Liver (tissue), 9 donors: ENCODE data around the gene MORC4. TPM values are rescaled to one million over a fixed set of nuclear protein-coding genes. Genes with fewer than 3 reads are reported as not detected.

Source experiments
- DNase-seq: peaks from one replicate; pipeline ENCODE4 v3.0.0-alpha.2; 2017; ENCODE audit warnings: low spot score
- H3K27ac ChIP-seq, 2 donors: one replicate each; pipeline ENCODE4 v1.7.0; 2013; ENCODE audit warnings: inconsistent platforms in 2 of 2, low read length in 2 of 2, control low read depth in 1 of 2, low read depth in 1 of 2, mild to moderate bottlenecking in 1 of 2
- H3K27me3 ChIP-seq, 4 donors: one replicate each; pipeline versions ENCODE4 v1.6.1 to v1.7.0; 2013; ENCODE audit warnings: low read length in 3 of 4, inconsistent platforms in 1 of 4, mild to moderate bottlenecking in 1 of 4, moderate library complexity in 1 of 4; ENCODE audit not compliant: control insufficient read depth in 4 of 4, insufficient read depth in 4 of 4
- H3K36me3 ChIP-seq, 4 donors: one replicate each; pipeline versions ENCODE4 v1.6.1 to v1.7.0; 2013; ENCODE audit warnings: low read length in 3 of 4, mild to moderate bottlenecking in 3 of 4, low read depth in 1 of 4, moderate library complexity in 1 of 4; ENCODE audit not compliant: control insufficient read depth in 4 of 4, insufficient read depth in 3 of 4
- H3K4me1 ChIP-seq, 4 donors: one replicate each; pipeline versions ENCODE4 v1.6.1 to v1.7.0; 2013; ENCODE audit warnings: low read length in 3 of 4, mild to moderate bottlenecking in 3 of 4, moderate library complexity in 1 of 4; ENCODE audit not compliant: control insufficient read depth in 4 of 4, insufficient read depth in 4 of 4
- H3K4me3 ChIP-seq, 3 donors: one replicate each; pipeline versions ENCODE4 v1.6.1 to v1.7.0; 2013; ENCODE audit warnings: low read length in 3 of 3, control low read depth in 1 of 3, low read depth in 1 of 3, mild to moderate bottlenecking in 1 of 3
- H3K9ac ChIP-seq, 2 donors: one replicate each; pipeline ENCODE4 v1.7.0; 2013; ENCODE audit warnings: low read length in 2 of 2, mild to moderate bottlenecking in 2 of 2, moderate library complexity in 2 of 2, control low read depth in 1 of 2, low read depth in 1 of 2
- H3K9me3 ChIP-seq, 4 donors: one replicate each; pipeline versions ENCODE4 v1.6.1 to v1.7.0; 2013; ENCODE audit warnings: low read length in 3 of 4; ENCODE audit not compliant: control insufficient read depth in 4 of 4
- CTCF ChIP-seq: fragments of 150-350 bp; IDR thresholded peaks from 2 replicates; pipeline ENCODE4 v1.5.1; 2017; ENCODE audit warnings: improper control_type of control experiment, low read depth, low read length; ENCODE audit not compliant: missing input control
- EGR1 ChIP-seq, 2 donors: IDR thresholded peaks; 2 replicates each; pipeline ENCODE4 v1.6.1; 2016 to 2018; ENCODE audit warnings: antibody characterized with exemption in 2 of 2, low read depth in 2 of 2
- FOXA1 ChIP-seq: IDR thresholded peaks from 2 replicates; pipeline ENCODE4 v1.6.1; 2016; ENCODE audit warnings: antibody characterized with exemption
- FOXA2 ChIP-seq: IDR thresholded peaks from 2 replicates; pipeline ENCODE4 v1.6.1; 2016; ENCODE audit warnings: antibody characterized with exemption
- HNF4A ChIP-seq, 2 donors: conservative IDR thresholded peaks; 2 replicates each; pipeline ENCODE4 v1.6.1; 2016; ENCODE audit warnings: antibody characterized with exemption in 2 of 2, mild to moderate bottlenecking in 2 of 2
- HNF4G ChIP-seq: IDR thresholded peaks from 2 replicates; pipeline ENCODE4 v1.6.1; 2016; ENCODE audit warnings: antibody characterized with exemption
- JUND ChIP-seq, 2 donors: IDR thresholded peaks; 2 replicates each; pipeline ENCODE4 v1.6.1; 2016; ENCODE audit warnings: antibody characterized with exemption in 2 of 2
- MAX ChIP-seq: IDR thresholded peaks from 2 replicates; pipeline ENCODE4 v1.6.1; 2016; ENCODE audit warnings: antibody characterized with exemption
- NR2F2 ChIP-seq: IDR thresholded peaks from 2 replicates; pipeline ENCODE4 v1.6.1; 2016; ENCODE audit warnings: antibody characterized with exemption
- RAD21 ChIP-seq, 2 donors: IDR thresholded peaks; 2 replicates each; pipeline ENCODE4 v1.6.1; 2016; ENCODE audit warnings: antibody characterized with exemption in 2 of 2, mild to moderate bottlenecking in 2 of 2
- RXRA ChIP-seq, 2 donors: IDR thresholded peaks; 2 replicates each; pipeline ENCODE4 v1.6.1; 2017 to 2018; ENCODE audit warnings: antibody characterized with exemption in 2 of 2, mild to moderate bottlenecking in 1 of 2
- SP1 ChIP-seq: IDR thresholded peaks from 2 replicates; pipeline ENCODE4 v1.6.1; 2018; ENCODE audit warnings: antibody characterized with exemption, mild to moderate bottlenecking
- ZBTB33 ChIP-seq: IDR thresholded peaks from 2 replicates; pipeline ENCODE4 v1.6.1; 2016; ENCODE audit warnings: antibody characterized with exemption
- WGBS: extraction: QIAGEN DNeasy Blood & Tissue Kit; methylation state at CpG from one replicate; pipeline ENCODE4 v1.1.7; 2013; 5-methylcytosine and 5-hydroxymethylcytosine counted together
- polyA plus RNA-seq, 2 donors: library from polyadenylated mRNA; stranded (reverse) in 1 of 2; unstranded in 1 of 2; fragments of 200-250 nt in 1 of 2; fragments of >200 nt in 1 of 2; fragmentation: Nextera tagmentation in 1 of 2; extraction: Ambion mirVana in 1 of 2; gene quantifications; one replicate each; pipeline versions ENCODE4 v1.2.1 to v1.2.3, GENCODE V29; 2013 to 2015
- total RNA-seq, 2 donors: library from RNA; depleted of rRNA; stranded (reverse); fragments of >200 nt; gene quantifications; one replicate each; pipeline ENCODE4 v1.2.3, GENCODE V29; 2014
- TF ChIP-seq, protein P1 (sequence below): IDR thresholded peaks from 2 replicates; pipeline ENCODE4 v1.6.1; 2016; ENCODE audit warnings: antibody characterized with exemption
- donor health status: healthy.
- donor health status: healthy.
- donor health status: healthy.
- donor health status: healthy.
- donor health status: healthy.

Gene MORC4
- total and polyA plus RNA-seq, 4 donors: 5.8 to 11.0 (median 8.4) TPM

- Histone ChIP-seq H3K27ac (no peak overlapping the region), H3K9me3 (no peaks in the 10 kb centered on the region), H3K27me3 (no peaks in the 10 kb centered on the region), H3K4me3 (no peak overlapping the region), H3K36me3 (no peaks in the 10 kb centered on the region), H3K9ac (no peak overlapping the region), H3K4me1 (peaks cover 4 to 13% (median 8%) of the 10 kb centered on the region in 4 donors)
- WGBS: 95% methylated on average over 4 of the region's 4 CpGs
- DNase-seq: no peak
- TF ChIP-seq MAX: no peak
- TF ChIP-seq NR2F2: no peak
- no peak for TF ChIP-seq HNF4G
- TF ChIP-seq RAD21 (IDR thresholded peaks at IDR 0.05): no peak
- no peak for TF ChIP-seq RXRA (IDR thresholded peaks at IDR 0.05)
- TF ChIP-seq FOXA1: no peak
- no peak for TF ChIP-seq CTCF
- no peak for TF ChIP-seq EGR1 (IDR thresholded peaks at IDR 0.05; ENCODE audit: low read depth in 2 of 2)
- TF ChIP-seq, protein P1, sequence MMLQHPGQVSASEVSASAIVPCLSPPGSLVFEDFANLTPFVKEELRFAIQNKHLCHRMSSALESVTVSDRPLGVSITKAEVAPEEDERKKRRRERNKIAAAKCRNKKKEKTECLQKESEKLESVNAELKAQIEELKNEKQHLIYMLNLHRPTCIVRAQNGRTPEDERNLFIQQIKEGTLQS: no peak
- TF ChIP-seq HNF4A (conservative IDR thresholded peaks at IDR 0.05): no peak
- no peak for TF ChIP-seq SP1
- no peak for TF ChIP-seq JUND (IDR thresholded peaks at IDR 0.05)
- no peak for TF ChIP-seq ZBTB33
- no peak for TF ChIP-seq FOXA2
Observed at GRCh38 chrX:106954041-106954440, 46.0 kb downstream of the MORC4 start.

GRCh38 chrX:106952988-106953387, 47.0 kb downstream of the MORC4 start:
- Histone ChIP-seq H3K9ac (no peak overlapping the region), H3K9me3 (no peaks in the 10 kb centered on the region), H3K27ac (no peak overlapping the region), H3K4me1 (peaks cover 4 to 13% (median 8%) of the 10 kb centered on the region in 4 donors), H3K27me3 (peaks cover 0 to 2% (median 0%) of the 10 kb centered on the region in 4 donors), H3K36me3 (no peaks in the 10 kb centered on the region), H3K4me3 (no peak overlapping the region)
- TF ChIP-seq CTCF (peak; percentile 42), HNF4A (conservative IDR thresholded peaks at IDR 0.05) (no peak), RAD21 (IDR thresholded peaks at IDR 0.05) (peak; percentile 75 to 81)
- no peak for DNase-seq
- 13% methylated on average over 1 of the region's 1 CpG for WGBS
